VCaP (cell line): ENCODE results near the gene TMEM156.
"Not testable (repeated sequence)": the region's sequence is repeated elsewhere in the genome, so short reads cannot be mapped to it uniquely, and the experiment has no call there.

Source experiments
- H3K27ac ChIP-seq: fragments of 450-650 bp; 2 replicates; pipeline ENCODE4 v1.5.1; 2017
- TF ChIP-seq, protein P1 (sequence below): fragments of 450-650 bp; conservative IDR thresholded peaks from 2 replicates; pipeline ENCODE4 v1.5.1; 2017; ENCODE audit warnings: mild to moderate bottlenecking, moderate library complexity

The TMEM156 gene

DNA sequence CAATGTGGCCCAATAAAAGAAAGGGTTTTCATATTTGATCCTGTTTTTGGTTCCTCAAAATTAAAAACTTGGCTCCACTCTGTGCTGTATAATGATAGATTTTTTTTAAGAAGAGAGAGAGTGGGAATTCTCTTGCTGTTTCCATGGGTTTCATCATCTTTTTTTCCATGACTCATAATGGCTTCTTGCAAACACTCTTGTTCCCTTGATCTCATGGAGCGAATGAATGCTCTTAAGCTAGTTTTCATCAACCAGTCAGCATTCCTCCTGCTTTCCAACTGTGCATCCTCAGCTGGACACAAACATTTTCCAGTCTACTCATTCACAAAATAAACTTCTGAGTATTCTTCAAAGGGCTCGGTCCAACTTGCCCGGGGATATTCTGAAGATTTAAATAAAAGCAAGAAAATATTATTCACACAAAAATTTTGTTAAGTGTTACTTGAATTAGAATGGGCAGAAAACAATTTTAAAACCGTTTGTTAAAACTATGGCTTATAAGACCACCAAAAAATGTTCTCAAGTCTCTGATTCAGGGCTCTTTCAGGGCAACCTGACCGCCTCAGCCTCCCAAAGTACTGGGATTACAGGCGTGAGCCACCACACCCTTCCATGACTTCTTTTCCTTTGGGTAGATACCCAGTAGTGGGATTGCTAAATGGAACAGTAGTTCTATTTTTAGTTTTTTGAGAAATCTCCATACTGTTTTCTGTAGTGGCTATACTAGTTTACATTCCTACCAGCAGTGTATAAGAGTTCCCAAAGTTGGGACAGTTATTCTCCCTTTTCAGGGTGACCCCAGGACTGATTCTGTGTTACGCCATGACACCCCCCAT lies 64.7 kb downstream of the TMEM156 start:
- H3K27ac ChIP-seq, result no peak overlapping the region

DNA sequence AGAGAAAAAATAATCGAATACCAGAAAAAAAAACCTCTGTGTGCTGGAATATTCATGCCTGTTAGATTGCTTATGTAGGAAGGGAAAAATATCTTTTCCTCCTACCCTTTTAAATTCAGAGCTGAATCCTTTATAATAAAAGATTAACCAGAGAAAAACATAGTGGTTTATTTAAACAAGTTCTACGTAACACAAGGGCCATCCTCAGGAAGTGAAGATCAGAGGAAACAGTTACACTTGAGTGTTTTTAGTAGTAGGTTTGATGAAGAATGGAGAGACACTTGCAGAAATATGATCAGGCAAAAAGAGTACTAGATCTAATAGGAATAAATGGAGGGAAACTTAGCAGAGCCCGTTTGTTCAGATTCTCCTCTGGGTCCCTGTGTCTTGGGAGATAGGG lies 66.3 kb downstream of the TMEM156 start:
- TF ChIP-seq, protein P1, sequence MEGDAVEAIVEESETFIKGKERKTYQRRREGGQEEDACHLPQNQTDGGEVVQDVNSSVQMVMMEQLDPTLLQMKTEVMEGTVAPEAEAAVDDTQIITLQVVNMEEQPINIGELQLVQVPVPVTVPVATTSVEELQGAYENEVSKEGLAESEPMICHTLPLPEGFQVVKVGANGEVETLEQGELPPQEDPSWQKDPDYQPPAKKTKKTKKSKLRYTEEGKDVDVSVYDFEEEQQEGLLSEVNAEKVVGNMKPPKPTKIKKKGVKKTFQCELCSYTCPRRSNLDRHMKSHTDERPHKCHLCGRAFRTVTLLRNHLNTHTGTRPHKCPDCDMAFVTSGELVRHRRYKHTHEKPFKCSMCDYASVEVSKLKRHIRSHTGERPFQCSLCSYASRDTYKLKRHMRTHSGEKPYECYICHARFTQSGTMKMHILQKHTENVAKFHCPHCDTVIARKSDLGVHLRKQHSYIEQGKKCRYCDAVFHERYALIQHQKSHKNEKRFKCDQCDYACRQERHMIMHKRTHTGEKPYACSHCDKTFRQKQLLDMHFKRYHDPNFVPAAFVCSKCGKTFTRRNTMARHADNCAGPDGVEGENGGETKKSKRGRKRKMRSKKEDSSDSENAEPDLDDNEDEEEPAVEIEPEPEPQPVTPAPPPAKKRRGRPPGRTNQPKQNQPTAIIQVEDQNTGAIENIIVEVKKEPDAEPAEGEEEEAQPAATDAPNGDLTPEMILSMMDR, result no peak
- H3K27ac ChIP-seq, result peak overlapping the region; percentile 17; the same call in 1 of the 2 replicates

More for the DNA sequence above, 64.7 kb downstream of the TMEM156 start:
- TF ChIP-seq, protein P1, result no peak

DNA sequence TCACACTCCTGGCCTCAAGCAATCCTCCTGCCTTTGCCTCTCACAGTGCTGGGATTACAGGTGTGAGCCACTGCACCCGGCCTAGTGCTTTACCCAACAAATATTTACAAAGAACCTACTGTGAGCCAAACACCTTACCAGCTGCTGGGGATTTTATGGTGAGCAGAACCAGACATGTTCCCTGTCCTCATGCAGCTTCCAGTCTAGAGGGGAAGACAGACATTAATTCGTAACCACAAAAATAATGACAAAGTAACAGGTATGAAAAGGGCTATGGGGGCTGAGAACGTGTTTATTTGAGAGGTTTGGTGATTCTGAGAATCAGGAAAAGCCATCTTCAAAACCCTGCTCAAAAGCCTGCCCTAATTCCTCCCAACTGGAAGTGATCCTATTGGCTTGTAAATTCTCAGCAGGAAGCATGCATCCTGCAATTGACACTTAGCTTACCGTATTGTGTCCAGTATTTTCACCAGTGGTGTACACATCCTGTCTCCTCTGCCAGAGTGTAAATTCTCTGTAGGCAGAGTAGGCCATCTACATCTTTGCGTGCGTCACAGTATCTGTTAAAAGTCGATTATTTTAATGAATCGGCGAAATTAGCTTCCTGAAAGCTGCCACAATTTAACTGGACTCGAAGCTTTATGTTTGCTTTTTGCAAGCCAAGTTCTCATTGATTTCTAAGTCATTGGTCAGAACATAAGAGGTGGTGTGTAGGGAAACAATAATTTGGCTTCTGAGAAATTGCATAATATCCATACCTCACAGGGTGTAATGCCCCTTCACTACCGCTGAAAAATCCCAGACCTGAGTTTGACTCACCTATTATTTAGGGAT lies 67.0 kb downstream of the TMEM156 start:
- H3K27ac ChIP-seq, result peak overlapping the region; percentile 17; the same call in 1 of the 2 replicates

DNA sequence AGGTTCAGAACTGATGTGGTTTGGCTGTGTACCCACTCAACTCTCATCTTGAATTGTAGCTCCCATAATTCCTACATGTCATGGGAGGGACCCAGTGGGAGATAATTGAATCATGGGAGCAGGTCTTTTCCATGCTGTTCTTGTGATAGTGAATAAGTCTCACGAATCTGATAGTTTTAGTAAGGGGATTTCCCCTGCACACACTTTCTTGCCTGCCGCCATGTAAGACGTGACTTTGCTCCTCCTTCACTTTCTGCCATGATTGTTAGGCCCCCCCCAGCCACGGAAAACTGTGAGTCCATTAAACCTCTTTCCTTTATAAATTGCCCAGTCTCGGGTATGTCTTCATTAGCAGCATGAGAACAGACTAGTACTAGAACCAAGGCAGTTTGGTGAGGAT lies 73.0 kb downstream of the TMEM156 start:
- H3K27ac ChIP-seq, result not testable (repeated sequence)

More for the DNA sequence above, 67.0 kb downstream of the TMEM156 start:
- TF ChIP-seq, protein P1, result no peak

DNA sequence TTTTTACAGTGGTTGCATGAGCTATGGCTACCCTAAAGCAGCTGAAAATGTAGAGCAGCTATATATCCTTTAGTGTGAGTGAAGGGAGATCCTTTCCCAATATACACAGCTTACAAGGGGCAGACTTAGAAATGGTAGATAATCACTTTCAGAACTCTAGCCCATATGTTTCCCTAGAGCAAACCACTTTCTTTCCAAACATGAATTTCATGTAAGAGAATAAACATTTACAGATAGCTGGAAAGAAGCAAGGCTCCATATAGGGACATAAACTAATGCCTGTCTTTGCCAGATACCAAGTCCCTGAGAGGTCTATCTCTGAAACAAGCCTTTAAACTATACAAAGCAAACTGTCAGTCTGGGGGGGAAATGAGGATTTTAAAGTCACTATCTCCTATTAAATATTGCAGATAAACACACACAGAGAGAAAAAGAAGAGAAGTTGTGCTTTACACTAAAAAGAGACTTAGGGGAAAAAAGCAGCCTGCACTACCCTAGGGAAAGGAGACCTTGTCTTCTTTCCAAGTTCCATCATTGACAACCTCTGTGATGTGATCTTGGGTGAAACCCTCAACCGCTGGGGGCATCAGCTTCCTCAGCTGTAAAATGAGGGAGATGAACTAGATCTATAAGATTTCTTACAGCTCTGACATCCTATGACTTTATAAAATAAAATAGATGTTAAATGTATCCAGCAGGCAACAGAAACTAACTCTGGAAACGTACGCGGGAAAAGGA lies 73.6 kb downstream of the TMEM156 start:
- TF ChIP-seq, protein P1, result no peak
- no peak overlapping the region for H3K27ac ChIP-seq

DNA sequence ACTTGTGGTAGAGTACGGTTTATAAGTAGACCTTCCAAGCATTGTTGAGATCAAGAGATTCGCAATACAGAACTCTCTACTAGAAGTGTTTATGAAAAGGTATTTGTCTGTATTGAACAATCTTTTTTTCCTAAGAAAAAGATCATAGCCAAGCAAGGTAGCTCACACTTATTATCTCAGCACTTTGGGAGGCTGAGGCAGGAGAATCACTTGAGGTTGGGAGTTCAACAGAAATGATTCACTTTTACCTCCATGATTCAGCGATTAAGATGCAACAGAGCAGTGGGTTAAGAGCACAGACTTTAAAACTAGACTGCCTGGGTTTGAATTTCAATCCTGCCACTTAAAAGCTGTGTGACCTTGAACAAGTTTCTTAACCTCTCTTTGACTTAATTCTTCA lies 74.3 kb downstream of the TMEM156 start:
- TF ChIP-seq, protein P1, result no peak
- no peak overlapping the region for H3K27ac ChIP-seq

DNA sequence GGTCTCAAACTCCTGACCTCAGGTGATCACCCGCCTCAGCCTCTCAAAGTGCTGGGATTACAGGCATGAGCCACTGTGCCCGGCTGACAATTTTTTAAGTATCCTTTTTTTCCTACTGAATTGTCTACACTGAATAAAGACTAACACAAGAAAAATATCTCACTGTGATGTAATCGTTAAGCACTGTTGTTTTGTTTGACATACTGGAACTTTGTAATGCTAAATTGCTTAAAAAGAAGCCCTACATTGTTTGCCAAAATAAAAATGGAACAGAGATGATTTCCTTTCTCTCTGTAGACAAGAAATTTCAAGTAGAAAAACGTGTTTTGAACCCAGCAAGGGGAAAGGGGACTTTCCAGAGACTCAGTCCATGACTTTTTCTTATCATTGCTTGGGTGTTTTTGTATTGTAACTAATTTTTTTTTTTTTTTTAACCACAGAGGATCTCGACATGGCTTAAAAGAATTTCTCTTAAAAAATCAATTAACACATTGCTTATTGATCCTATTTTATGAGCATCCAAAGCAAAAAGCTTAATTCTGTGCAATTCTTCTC lies 74.9 kb downstream of the TMEM156 start:
- TF ChIP-seq, protein P1, result no peak
- H3K27ac ChIP-seq, result no peak overlapping the region
